Loucy (cell line): ENCODE data around the gene PDZRN3.

ENCODE experiments used
- EZH2phosphoT487 ChIP-seq: fragments of 200-600 bp; IDR thresholded peaks from 2 replicates; pipeline ENCODE4 v1.6.1; 2018; ENCODE audit warnings: antibody characterized with exemption, mild to moderate bottlenecking, moderate library complexity, borderline replicate concordance
- TF ChIP-seq, protein P1 (sequence below): fragments of 200-600 bp; sonication (generic); conservative IDR thresholded peaks from 2 replicates; pipeline ENCODE4 v1.5.1; 2014; ENCODE audit warnings: mild to moderate bottlenecking, antibody characterized with exemption, low read length

DNA sequence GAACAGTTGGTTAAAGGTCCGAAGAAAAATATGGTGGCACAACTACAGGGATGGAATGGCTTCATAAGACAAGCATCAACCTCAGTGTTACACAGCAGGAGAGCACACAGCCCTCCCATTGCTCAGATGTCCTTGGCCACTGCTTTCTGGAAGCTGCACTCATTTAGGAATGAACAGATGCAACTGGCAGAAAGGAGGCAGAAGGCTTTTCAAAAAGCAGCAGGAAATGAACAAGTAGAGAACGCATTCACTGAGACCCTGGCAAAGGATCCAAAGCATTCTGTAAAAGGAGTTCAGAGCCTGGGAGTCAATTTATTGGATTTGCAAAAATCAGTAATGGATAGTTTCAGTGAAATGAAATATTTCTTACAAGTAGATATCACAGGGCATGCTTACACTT is 101.1 kb downstream of the PDZRN3 start:
- TF ChIP-seq, protein P1, sequence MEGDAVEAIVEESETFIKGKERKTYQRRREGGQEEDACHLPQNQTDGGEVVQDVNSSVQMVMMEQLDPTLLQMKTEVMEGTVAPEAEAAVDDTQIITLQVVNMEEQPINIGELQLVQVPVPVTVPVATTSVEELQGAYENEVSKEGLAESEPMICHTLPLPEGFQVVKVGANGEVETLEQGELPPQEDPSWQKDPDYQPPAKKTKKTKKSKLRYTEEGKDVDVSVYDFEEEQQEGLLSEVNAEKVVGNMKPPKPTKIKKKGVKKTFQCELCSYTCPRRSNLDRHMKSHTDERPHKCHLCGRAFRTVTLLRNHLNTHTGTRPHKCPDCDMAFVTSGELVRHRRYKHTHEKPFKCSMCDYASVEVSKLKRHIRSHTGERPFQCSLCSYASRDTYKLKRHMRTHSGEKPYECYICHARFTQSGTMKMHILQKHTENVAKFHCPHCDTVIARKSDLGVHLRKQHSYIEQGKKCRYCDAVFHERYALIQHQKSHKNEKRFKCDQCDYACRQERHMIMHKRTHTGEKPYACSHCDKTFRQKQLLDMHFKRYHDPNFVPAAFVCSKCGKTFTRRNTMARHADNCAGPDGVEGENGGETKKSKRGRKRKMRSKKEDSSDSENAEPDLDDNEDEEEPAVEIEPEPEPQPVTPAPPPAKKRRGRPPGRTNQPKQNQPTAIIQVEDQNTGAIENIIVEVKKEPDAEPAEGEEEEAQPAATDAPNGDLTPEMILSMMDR, result no peak
- no peak for TF ChIP-seq EZH2phosphoT487
